HUES48 (cell line): ENCODE measurements around the gene GNG2.

Experiments
- H3K27ac ChIP-seq: one replicate; pipeline ENCODE4 v1.7.0; 2013; ENCODE audit warnings: low read depth, low read length, inconsistent platforms
- H3K27me3 ChIP-seq: 2 replicates; pipeline ENCODE4 v1.6.1; 2013; ENCODE audit warnings: mild to moderate bottlenecking, low read length; ENCODE audit not compliant: control insufficient read depth, insufficient read depth
- H3K36me3 ChIP-seq: 2 replicates; pipeline ENCODE4 v1.6.1; 2013; ENCODE audit warnings: low read length; ENCODE audit not compliant: control insufficient read depth, insufficient read depth
- H3K4me1 ChIP-seq: 2 replicates; pipeline ENCODE4 v1.6.1; 2013; ENCODE audit warnings: mild to moderate bottlenecking, low read length; ENCODE audit not compliant: control insufficient read depth, insufficient read depth
- H3K4me3 ChIP-seq: 2 replicates; pipeline ENCODE4 v1.5.1; 2013; ENCODE audit warnings: mild to moderate bottlenecking, low read depth, low read length
- H3K9ac ChIP-seq: 2 replicates; pipeline ENCODE4 v1.6.1; 2013; ENCODE audit warnings: mild to moderate bottlenecking, low read depth, low read length, moderate library complexity
- H3K9me3 ChIP-seq: 2 replicates; pipeline ENCODE4 v1.6.1; 2013; ENCODE audit warnings: low read length; ENCODE audit not compliant: control insufficient read depth, insufficient read depth

GNG2 gene

GRCh38 chr14:51834240-51834639, 26.2 kb upstream of the GNG2 start:
- H3K27ac ChIP-seq, result no peak overlapping the region
- peaks cover 32% of the 10 kb centered on the region for H3K4me1 ChIP-seq
- no peaks in the 10 kb centered on the region for H3K36me3 ChIP-seq
- H3K4me3 ChIP-seq, result no peak overlapping the region
- H3K9ac ChIP-seq, result no peak overlapping the region
- H3K9me3 ChIP-seq, result no peaks in the 10 kb centered on the region
- no peaks in the 10 kb centered on the region for H3K27me3 ChIP-seq

DNA sequence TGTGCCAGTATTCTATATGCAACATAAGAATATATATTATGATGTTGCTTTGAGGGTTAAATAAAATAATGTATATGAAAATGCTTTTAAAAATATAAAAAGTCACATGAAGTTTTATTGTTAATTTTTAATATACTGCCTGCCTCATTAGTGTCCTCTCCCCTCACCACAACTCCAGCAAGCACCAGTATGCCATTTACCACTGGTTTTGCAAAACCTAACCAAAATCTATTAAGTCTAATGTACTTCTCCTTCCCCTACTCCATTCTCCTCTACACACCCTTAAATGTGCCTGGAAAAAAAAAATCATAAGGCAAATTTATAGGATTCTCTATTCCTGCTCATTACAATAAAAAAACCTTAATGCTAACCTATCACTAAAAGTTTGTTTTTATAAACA, 24.0 kb upstream of the GNG2 start:
- no peak overlapping the region for H3K27ac ChIP-seq
- no peaks in the 10 kb centered on the region for H3K9me3 ChIP-seq
- H3K27me3 ChIP-seq, result no peaks in the 10 kb centered on the region
- H3K9ac ChIP-seq, result no peak overlapping the region
- no peak overlapping the region for H3K4me3 ChIP-seq
- peaks cover 32% of the 10 kb centered on the region for H3K4me1 ChIP-seq
- H3K36me3 ChIP-seq, result no peaks in the 10 kb centered on the region

- no peaks in the 10 kb centered on the region for H3K9me3 ChIP-seq
- no peak overlapping the region for H3K27ac ChIP-seq
- no peak overlapping the region for H3K9ac ChIP-seq
- H3K27me3 ChIP-seq, result no peaks in the 10 kb centered on the region
- H3K4me1 ChIP-seq, result peaks cover 28% of the 10 kb centered on the region
- no peaks in the 10 kb centered on the region for H3K36me3 ChIP-seq
- H3K4me3 ChIP-seq, result no peak overlapping the region
These were observed 16.1 kb upstream of the GNG2 start for GRCh38 chr14:51844081-51844881.

GRCh38 chr14:51845811-51846210, 14.6 kb upstream of the GNG2 start:
- Histone ChIP-seq H3K9ac (no peak overlapping the region), H3K9me3 (no peaks in the 10 kb centered on the region), H3K4me3 (no peak overlapping the region), H3K27me3 (no peaks in the 10 kb centered on the region), H3K4me1 (peaks cover 28% of the 10 kb centered on the region), H3K27ac (no peak overlapping the region), H3K36me3 (no peaks in the 10 kb centered on the region)

GRCh38 chr14:51846631-51847488, 13.6 kb upstream of the GNG2 start:
- H3K9ac ChIP-seq, result peak overlapping the region; percentile 28; the same call in 1 of the 2 replicates
- peak overlapping the region; percentile 58 for H3K4me3 ChIP-seq
- H3K36me3 ChIP-seq, result no peaks in the 10 kb centered on the region
- peak overlapping the region; percentile 57 for H3K27ac ChIP-seq
- no peaks in the 10 kb centered on the region for H3K27me3 ChIP-seq
- peaks cover 28% of the 10 kb centered on the region for H3K4me1 ChIP-seq
- H3K9me3 ChIP-seq, result no peaks in the 10 kb centered on the region

GRCh38 chr14:51847489-51847796, 13.0 kb upstream of the GNG2 start:
- Histone ChIP-seq H3K9ac (no peak overlapping the region), H3K36me3 (no peaks in the 10 kb centered on the region), H3K27ac (peak overlapping the region; percentile 57), H3K4me1 (peaks cover 28% of the 10 kb centered on the region), H3K9me3 (no peaks in the 10 kb centered on the region), H3K27me3 (no peaks in the 10 kb centered on the region), H3K4me3 (no peak overlapping the region)

DNA sequence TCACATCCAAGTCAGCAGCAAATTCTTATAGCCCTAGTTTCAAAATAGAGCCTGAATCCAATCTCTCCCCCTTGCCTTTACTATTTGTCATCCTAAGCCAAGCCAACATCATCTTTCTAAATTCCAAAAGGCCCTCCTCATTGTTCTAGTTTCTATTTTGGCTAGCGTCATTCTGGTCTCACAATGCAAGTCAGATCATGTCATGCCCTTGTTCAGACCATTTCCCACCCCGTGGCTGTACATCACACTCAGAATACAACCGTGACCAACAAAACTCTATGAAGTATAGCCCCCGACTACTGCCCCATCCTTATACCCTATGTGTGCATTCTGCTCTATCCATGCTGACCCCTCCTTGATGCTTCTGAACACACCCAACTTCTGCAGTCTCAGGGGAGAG, 12.3 kb upstream of the GNG2 start:
- Histone ChIP-seq H3K27me3 (no peaks in the 10 kb centered on the region), H3K4me3 (no peak overlapping the region), H3K9me3 (no peaks in the 10 kb centered on the region), H3K4me1 (peaks cover 28% of the 10 kb centered on the region), H3K36me3 (no peaks in the 10 kb centered on the region), H3K27ac (no peak overlapping the region), H3K9ac (no peak overlapping the region)

DNA sequence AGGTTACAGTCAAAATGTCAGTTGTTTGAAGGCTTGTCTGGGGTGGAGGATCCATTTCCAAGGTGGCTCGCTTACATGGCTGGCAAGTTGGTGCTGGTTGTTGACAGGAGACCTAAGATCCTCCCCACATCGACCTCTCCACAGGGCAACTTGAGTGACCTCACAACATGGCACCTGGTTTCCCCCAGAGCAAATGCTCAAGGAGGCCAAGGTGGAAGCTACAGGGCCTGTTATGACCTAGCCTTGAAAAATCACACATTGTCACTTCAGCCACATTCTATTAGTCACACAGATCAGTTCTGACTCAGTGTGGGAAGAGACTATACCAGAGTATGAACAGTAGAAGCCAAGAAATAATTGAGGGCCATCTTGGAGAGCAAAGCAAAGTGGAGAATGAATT, 11.3 kb upstream of the GNG2 start:
- Histone ChIP-seq H3K9ac (no peak overlapping the region), H3K4me3 (no peak overlapping the region), H3K4me1 (peaks cover 28% of the 10 kb centered on the region)

DNA sequence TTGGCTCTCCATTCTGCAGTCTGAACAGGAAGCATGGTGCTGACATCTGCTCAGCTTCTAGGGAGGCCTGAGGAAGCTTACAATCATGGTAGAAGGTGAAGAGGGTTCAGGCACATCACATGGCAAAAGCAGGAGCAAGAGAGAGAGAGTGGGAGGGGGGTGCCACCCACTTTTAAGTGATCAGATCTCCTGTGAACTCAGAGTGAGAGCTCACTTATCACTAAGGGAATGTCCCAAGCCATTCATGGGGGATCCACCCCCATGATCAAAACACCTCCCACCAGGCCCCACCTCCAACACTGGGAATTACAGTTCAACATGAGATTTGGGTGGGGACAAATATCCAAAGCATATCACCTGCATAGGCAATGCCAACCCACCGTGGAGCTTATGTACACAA, 9.8 kb upstream of the GNG2 start:
- H3K27ac ChIP-seq, result no peak overlapping the region
- H3K4me3 ChIP-seq, result no peak overlapping the region
- H3K9ac ChIP-seq, result no peak overlapping the region
- no peaks in the 10 kb centered on the region for H3K36me3 ChIP-seq
- H3K9me3 ChIP-seq, result no peaks in the 10 kb centered on the region
- H3K4me1 ChIP-seq, result peaks cover 23% of the 10 kb centered on the region
- H3K27me3 ChIP-seq, result no peaks in the 10 kb centered on the region

More for the DNA sequence above, 11.3 kb upstream of the GNG2 start:
- Histone ChIP-seq H3K27me3 (no peaks in the 10 kb centered on the region), H3K27ac (no peak overlapping the region), H3K9me3 (no peaks in the 10 kb centered on the region), H3K36me3 (no peaks in the 10 kb centered on the region)

DNA sequence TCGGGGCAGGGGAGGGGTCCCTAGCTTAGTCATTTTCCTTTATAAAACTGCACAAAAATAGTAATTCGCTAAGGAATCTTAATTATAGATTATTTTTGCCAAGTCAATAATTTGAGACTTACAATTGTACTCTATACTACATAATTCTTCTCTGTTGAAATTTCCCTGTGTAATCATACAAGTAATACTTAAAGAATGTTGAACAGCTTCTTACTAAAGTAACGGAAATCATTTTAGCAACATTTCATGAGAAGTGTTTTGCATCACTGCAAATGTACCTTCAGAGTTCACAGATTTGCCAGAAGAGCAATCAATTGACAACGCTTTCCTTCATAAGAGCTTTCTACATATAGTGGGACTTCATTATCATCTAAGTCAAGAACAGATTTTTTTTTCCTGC, 7.9 kb upstream of the GNG2 start:
- no peak overlapping the region for H3K9ac ChIP-seq
- H3K36me3 ChIP-seq, result no peaks in the 10 kb centered on the region

GRCh38 chr14:51855234-51855633, 5.2 kb upstream of the GNG2 start:
- Histone ChIP-seq H3K9ac (no peak overlapping the region), H3K4me3 (no peak overlapping the region), H3K36me3 (no peaks in the 10 kb centered on the region), H3K27me3 (peaks cover 8% of the 10 kb centered on the region), H3K9me3 (no peaks in the 10 kb centered on the region), H3K4me1 (peaks cover 4% of the 10 kb centered on the region), H3K27ac (no peak overlapping the region)

More for the DNA sequence above, 7.9 kb upstream of the GNG2 start:
- Histone ChIP-seq H3K4me1 (peaks cover 4% of the 10 kb centered on the region), H3K27me3 (no peaks in the 10 kb centered on the region), H3K4me3 (no peak overlapping the region), H3K27ac (no peak overlapping the region), H3K9me3 (no peaks in the 10 kb centered on the region)
